ENCODE results near the gene SLC39A9.

Gene SLC39A9, protein sequence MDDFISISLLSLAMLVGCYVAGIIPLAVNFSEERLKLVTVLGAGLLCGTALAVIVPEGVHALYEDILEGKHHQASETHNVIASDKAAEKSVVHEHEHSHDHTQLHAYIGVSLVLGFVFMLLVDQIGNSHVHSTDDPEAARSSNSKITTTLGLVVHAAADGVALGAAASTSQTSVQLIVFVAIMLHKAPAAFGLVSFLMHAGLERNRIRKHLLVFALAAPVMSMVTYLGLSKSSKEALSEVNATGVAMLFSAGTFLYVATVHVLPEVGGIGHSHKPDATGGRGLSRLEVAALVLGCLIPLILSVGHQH

DNA sequence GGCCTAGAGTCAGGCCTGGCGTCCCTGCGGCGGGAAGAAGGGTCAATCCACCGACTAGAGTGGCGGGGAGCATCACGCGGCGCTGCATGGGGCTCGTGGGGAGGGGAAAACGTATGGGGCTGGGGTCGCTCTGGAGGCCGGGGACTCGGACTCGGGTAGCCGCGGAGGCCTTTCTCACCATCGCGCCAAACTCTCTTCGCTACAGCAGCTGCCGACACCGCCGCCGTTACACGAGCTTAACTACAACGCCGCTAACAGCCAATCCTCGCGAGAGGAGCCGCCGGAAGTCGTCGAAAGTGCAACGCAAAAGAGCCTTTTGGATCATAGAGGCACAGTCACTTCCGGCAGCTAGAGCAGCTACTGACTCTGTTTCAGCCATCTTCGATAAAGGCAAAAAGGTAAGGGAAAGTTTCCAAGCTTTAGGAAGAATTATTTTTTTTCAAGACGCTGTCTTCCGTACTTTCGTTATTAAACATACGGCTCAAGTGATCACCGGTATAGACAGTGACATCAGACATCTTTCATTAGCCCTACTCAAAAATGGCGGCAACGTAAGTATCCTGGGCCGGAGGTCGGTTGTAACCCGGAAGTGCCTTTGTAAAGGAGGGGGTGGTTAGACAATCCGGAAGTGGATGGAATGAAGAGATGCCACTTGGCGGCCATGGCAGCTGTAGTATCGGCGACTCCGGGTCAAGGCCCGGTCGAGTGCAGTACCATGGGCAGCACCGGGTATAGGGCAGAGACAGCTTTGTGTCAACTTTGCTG is at the start of gene SLC39A9, which contains the start of gene ERH:
Gene SLC39A9, plus strand, starts transcription at position 640 of the 765 bp plus-strand sequence. CDS start 678 bp downstream, outside the sequence.
Gene ERH, minus strand, starts transcription at position 247 of the 765 bp plus-strand sequence. Its CDS starts 66 bp downstream, at position 181.
- peak; percentile 81 to 87 for DNase-seq (ENCODE audit: low read depth in 2 of 2)

DNA sequence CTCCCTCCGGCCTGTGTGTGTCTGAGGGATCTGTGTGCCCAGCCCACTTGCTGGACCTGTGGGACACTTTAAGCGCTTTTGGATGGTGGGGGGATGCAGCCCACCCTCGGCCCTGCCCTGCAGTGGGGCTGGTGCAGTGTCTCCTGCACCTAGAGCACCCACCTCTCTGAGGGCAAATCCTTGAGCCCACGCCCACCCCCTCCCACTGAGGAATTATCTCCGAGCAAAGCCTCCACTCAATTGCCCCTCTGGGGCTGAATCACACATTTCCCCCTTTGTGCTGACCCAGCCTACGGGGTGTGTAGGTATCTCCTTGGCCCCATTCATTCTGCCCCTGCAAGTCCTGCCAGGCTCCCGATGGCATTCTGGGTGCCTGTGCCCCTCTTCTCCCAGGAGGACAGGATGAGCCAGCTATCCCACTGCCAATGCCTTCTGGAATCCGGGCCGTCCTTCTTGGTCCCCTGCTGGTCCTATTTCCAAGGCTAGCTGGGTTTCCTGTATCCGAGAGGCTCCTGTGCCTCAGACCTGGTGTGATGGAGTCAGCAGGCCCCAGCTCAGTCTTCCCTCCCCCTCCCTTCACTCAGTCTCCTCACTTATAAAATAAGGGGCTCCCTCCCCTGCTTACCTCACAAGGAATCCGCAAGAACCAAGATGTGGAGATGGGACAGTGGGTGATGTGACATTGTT is 49.3 kb upstream of the SLC39A9 start:
- no peak for DNase-seq (ENCODE audit: low read depth in 2 of 2)

DNA sequence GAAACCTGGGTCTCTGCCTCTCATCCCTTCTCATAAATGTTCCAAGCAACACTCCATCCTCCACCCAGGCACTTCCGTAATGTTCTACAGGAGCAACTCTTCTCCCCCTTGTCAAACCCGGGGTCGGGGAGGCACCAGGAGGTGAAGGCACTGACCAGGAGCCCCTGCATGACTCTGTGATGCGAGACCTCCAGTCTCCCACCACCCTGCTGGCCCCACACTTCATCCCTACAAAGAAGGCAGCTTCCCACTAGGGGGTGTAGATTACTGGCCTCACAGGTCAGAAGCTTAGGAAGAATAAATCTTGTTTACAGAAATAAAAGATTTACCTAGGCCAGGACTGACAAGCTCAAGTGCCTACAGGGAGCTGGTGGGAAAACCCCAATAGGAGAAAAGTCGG is 47.6 kb upstream of the SLC39A9 start:
- no peak for DNase-seq (ENCODE audit: low read depth in 2 of 2)

DNA sequence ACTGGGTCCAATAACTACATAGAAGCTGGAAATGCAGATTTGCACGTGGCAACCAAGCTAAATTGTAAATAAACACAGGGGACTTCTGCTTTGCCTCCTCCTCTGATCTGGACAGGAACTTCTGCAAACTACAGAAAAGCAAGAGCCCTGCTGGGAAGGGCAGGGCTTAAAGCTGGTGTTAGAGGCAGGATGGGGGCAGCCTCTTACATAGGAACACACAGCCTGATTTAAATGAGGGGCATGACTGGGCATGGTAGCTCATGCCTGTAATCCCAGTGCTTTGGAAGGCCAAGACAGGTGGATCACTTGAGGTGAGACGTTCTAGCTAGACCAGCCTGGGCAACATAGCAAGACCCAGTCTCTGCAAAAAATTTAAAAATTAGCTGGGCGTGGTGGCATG is 47.1 kb upstream of the SLC39A9 start:
- DNase-seq (ENCODE audit: low read depth in 2 of 2): no peak

DNA sequence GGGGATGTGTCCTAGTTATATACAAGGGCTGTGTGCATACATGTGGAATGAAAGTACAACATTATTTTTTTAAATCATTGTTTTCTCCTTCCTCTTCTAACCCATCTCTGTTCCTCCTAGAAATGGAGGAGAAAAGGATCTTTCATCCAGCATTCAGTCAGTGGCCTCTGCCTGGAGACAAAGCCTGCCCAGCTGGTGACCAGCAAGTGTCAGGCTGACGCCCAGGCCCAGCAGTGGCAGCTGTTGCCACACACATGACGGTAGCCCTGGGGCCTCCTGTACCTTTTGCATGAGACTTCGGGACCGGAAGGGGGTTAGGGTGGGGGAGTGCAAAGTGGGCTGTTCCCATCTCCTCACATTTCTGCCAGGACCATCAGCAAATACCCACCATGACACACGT is 46.6 kb upstream of the SLC39A9 start:
- no peak for DNase-seq (ENCODE audit: low read depth in 2 of 2)

DNA sequence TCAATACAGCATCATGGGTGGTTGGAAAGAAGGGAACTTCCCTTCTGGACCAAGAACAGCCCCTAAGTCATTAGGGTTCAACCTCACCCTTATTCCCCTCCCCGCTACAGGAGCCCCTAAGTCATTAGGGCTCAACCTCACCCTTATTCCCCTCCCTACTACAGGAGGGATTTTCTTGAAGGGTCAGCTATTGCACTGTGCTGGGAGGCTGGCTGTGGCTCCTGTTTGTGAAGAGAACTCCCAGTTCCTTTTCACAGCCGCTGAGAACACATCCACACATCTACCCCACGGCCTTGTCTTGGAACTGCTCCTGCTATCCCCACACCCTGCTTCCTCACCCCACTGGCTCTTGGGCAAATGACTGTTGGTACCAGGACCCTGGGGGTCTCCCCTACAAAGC is 45.3 kb upstream of the SLC39A9 start:
- no peak for DNase-seq (ENCODE audit: low read depth in 2 of 2)

DNA sequence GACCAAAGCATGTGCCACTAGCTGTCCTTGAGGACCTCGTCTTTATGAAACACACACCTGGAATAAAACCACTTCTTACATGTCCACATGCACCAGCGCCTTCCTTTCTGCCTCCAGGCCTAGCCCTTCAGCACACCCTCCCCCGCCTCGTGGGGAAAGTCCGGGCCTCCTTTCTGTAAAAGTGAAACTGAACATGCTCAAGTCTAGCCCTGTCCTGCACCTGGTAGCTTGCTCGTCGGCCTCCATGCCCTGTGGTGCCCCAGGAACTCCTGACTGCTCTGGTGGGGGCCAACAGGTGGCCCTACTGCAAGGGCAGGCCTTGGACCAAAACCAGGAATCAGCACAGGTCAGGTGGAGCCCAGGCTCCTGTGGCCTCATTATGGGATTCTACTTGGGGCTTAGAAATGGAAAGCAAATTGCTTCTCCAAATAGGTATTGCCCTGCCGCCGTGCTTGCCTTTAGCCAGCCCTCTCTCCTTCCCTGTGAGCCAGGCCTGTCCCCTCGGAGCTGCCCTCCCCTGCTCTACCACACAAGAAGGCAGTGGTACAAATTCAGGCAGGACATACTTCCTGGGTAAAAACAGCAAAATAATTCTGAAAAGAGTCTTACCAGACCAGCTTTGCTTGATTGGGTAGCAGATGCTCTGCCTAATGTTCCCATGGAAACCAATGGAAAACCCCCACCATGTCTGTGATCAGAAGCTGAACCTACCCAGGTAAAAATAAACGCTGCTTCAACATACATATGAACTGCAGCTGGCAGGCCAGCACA is 43.9 kb upstream of the SLC39A9 start:
- DNase-seq (ENCODE audit: low read depth in 2 of 2): peak in 1 of 2 donors; percentile 5

DNA sequence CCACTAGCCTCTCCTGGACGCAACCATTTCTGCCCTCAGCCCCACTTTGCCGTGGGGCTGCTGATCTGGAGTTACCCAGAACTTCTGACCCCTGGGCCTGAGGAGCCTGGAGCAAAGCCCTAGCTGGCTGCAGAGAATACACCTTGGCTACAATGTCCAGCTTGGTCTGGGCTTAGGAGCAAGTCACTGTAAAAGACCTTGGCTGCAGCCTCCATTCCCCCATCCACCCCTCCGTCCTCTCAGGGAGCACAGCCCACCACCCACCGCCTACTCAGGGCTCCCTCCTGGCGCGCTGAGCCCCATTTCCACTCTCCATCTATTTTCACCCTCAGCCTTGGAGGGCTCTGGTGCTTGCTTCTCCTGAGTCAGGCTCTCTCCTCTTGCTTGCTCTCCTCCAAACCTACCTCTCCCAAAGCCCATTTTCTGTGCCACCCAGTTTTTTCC is 43.3 kb upstream of the SLC39A9 start:
- DNase-seq (ENCODE audit: low read depth in 2 of 2): no peak

DNA sequence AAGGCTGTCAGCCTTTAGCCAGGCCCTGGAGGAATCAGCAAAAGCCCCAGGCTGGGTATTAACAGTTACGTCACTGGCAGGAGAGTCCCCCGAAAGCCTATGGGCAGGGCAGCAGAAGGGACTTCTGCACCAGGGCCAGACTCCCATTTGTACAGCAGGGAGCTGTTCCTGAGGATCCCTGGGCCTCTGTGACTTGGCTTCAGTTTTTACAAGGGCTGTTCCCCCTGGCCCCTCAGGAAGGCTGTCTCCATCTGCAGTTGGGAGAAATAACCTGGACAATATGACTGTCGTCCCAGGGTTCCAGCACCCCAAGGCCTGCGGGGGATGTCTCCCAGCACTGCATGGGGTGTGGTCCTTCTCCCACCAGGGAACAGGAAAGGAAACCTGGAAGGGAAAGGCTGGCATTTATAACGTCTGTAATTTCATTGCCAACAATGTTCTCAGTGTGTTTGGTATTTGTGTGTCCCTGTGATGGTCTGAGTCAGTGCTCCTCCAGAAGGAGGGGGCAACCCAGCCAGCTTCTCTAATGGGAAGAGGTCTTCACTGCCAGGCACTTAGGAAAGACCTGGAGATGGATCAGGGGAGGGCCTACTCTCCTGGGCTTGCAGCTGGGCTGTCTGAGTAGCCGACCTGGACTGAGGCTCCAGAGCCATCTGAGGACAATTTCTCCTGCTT is 42.7 kb upstream of the SLC39A9 start:
- DNase-seq (ENCODE audit: low read depth in 2 of 2): no peak

DNA sequence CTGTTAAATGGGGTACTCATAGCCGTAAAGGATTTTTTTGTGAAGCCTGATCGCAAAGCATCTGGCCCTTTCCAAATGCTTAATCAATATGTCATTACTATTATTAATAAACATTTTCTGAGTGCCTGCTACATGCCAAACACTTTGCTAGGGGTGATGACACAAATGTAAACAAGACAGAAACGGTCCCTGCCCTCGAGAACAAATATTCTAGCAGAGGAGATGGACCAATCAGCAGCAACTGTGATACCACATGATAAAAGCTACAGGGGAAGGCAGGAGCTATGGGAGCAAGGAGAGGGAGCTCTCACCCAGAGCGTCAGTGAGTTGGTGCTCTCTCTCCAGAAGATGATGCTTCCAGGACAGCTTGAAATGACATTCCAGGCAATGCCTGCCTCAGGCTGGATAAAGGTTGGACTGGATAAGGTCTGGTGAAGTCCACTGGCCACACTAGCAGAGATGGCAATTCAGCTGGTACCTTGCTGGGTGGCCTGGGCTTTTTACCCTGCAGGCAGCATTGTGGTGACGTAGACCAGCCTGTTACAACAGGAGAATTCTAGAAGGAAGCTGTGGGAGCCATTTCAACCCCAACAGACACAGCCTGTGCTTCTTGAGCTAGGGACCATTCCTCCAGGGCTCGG is 41.5 kb upstream of the SLC39A9 start:
- no peak for DNase-seq (ENCODE audit: low read depth in 2 of 2)

DNA sequence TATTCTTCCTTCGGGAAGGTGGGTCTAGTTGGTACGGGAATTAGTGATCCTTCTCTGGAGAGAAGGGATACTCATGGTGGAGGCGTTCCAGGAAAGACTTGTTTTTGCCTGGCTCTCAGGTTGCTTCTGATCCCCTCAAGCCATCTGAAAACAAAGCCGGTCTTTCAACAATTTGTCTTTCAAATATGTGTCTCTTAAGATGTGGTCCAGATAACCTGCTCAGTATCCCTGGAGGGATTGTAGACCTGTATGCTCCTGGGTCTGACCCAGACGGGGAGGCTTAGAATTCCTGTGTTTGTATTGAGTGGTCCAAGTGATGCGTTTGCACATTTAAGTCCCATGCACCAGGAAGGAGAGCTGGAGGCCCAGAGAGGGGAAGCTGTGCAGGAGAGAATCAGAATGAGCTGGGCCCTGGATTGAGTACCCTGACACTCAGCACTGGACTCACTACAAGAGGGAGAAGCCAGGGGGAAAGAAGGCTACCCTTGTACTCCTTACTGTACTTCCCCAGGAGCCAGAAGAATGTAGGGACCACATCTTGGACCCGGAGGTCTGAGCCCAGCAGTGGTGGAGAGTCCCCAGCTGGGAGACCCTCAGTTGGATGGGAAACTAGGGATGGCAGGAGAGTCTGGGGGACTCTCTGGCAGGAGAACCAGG is 40.8 kb upstream of the SLC39A9 start:
- DNase-seq (ENCODE audit: low read depth in 2 of 2): no peak

DNA sequence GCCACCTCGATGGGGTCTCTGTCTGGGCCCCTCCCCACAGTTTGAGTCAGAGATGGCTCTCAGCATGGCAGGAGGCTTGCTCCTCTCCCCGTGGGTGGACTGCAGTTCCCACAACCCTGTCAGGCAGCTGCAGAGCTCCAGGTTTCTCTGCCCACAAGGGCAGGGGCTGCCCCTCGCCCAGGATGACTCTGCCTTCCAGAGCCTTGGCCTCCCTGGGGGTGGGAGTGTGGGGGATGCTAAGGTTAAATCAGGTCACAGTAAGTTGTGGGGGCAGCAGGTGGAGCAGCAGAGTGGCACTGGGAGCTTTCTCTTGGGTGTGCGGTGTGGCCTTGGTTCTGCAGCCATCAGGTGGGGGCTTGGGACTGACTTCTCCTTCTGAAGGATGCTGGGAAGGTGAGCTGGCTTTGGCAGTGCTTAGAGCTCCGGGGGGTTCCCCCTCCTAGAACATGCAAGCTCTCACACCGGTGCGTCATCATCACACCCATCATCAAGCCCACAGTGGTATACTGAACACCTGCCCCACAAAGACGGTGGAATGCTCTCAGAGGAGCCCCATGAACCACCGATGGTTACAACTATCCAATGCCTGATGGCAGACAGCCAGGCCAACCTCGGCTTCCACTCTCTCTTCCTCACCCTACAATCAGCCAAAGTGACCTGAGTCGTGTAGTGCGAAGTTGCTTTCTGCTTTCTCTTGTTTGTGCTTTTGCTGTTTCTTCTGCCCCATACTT is 40.1 kb upstream of the SLC39A9 start:
- no peak for DNase-seq (ENCODE audit: low read depth in 2 of 2)

DNA sequence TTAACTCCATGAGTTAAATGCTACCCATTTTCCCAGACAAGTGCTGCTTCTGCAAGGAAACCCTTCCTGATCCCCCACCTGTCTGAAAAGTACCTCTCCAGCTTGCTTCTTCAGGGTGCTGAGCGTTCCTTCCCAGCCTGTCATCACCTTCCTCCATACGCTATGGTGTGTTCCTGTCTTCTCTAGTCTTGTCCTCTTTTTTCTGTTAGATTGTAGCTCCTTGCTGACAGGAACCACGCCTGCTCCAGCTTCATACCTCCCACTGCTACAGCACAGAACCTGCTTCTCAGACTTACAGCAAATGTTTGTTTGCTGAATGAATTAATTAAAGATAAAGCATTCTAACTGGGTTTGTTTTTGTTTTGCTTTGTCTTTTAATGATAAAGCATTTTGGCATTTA is 39.5 kb upstream of the SLC39A9 start:
- DNase-seq (ENCODE audit: low read depth in 2 of 2): no peak

DNA sequence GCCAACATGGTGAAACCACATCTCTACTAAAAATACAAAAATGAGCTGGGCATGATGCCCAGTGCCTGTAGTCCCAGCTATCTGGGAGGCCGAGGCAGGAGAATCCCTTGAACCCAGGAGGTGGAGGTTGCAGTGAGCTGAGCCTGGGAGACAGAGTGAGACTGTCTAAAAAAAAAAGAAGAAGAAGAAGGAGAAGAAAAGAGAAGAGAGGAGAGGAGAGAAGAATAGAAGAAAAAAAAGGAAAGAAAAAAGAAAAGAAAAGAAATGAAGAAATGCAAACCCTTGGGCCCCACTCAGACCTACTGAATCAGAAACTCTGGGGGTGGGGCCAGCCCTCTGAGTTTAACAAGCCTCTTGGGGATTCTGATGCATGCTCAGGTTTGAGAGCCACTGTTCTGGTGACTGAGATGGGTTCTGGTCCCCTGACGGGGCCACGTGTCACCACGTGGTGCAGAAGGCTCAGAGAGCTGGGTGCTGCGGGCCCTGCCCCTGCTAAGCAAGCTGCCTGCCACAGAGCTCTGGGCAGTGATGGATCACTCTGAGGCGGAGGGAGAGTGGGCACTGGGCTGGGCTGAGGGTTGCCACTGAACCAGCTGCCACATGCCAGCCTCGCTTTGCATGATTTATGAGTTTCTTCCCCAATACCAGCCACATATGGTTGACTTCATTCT is 37.9 kb upstream of the SLC39A9 start:
- no peak for DNase-seq (ENCODE audit: low read depth in 2 of 2)

DNA sequence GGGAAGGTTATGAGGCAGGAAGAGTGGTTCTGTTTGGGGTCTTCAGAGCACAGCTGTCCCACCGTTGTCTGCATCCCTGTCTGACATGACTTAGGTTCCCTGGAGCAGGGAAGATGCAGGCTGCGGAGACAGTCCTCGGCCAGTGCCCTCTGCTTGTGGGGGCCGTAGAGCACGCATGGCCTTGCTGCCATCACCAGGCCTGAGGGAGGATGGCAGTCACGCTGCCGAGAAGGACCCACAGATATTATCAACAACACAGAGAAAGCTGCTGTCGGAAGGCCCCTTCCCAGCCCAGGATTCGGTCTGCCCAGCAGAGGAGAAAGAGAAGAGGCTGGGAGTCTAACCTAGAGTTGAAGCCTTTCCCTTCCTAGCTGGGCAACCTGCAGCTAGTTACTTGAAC is 35.4 kb upstream of the SLC39A9 start:
- DNase-seq (ENCODE audit: low read depth in 2 of 2): no peak

DNA sequence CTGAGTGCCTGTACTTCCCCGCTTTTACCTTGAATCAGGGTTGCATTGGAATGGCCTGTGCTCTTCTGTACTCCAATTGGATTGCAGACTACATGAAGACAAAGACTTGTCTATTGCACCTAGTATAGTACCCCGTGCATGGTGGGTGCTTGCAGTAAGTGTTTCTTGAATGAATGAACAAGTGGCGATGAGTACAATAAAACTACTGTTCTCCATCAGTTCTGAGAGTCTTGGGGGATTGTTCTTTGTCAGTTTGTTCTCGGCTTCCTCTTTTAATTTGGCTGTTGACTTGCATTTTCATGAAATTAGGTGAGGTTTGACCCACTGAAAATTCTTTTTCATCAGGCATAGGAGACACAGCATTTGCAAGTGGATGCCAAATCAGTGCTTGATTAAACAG is 34.5 kb upstream of the SLC39A9 start:
- no peak for DNase-seq (ENCODE audit: low read depth in 2 of 2)

DNA sequence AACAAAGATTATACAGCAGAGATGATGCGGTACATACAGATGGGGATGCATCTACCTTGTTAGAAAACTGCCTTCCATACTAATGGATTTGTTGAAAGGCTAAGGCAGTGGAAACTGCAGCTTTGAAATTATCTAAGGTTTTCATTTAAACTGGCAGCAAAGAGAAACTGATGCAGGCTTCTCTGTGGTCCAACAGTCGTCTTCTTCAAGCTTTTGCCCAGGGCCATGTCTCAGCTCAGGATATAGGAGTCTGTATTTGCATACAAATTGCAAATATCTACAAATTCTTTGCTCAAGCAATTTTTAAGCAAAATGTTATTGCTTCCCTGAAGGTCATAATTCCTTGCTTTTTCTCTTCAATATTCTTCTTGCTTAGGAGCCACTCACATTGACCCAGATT is 34.1 kb upstream of the SLC39A9 start:
- DNase-seq (ENCODE audit: low read depth in 2 of 2): no peak

DNA sequence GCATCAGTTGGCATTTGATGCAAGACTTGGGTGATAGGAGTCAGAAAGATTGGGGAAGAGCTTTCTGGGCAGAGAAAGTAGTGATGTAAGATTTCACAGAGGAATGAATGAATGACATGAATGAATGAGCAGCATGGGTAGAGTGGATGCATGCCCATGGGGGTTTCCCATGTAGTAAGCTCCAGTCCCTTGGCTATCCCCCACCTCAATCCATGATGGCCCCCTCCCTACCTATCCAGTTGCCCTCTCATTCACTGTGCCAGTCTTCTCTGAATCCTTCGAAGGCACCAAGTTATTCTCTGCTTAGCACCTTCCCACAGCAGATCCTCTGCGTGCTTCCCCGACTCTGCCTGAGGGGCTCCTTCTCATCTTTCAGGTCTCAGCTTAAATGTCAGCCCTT is 32.4 kb upstream of the SLC39A9 start:
- no peak for DNase-seq (ENCODE audit: low read depth in 2 of 2)

DNA sequence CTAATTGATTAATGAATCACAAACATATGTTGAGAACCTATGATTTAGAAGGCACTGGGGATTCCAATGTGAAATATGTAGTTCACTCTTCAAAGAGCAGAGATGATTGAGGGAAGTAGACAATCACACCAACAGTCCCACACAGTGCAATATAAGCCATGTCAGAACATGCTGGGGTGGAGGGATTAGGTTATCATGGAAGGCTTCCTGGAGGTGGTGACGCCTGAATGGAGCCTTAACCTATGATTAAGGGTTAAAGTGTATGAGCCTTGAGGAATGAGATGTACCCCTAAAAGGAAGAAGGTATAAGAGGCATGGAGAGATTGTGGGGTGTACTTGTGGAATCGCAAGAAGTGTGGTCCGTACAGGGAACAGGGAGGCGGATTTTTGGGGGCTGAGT is 31.7 kb upstream of the SLC39A9 start:
- DNase-seq (ENCODE audit: low read depth in 2 of 2): no peak

Measured in stimulated activated CD8-positive, alpha-beta memory T cell treated with anti-CD3 and anti-CD28 coated beads, Interleukin-7, amount 100 ng/mL, for 1 hour (primary cell).